Endothelial cell (in vitro differentiated cells): ENCODE results near the gene AGPAT3. TPM values are rescaled to one million over a fixed set of nuclear protein-coding genes. Genes with fewer than 3 reads are reported as not detected.
"Not testable (repeated sequence)": the region's sequence is repeated elsewhere in the genome, so short reads cannot be mapped to it uniquely, and the experiment has no call there.

Experiments
- DNase-seq: peaks from one replicate; pipeline ENCODE4 v3.0.0; 2021; ENCODE audit warnings: low spot score
- H3K27ac Mint-ChIP-seq: one replicate; pipeline ENCODE4 v1.8.0; 2021; ENCODE audit warnings: mixed read lengths, inconsistent platforms; ENCODE audit not compliant: unreplicated experiment
- H3K27me3 Mint-ChIP-seq: one replicate; pipeline ENCODE4 v1.8.0; 2021; ENCODE audit warnings: mild to moderate bottlenecking, moderate library complexity, mixed read lengths, inconsistent platforms; ENCODE audit not compliant: unreplicated experiment
- H3K36me3 Mint-ChIP-seq: one replicate; pipeline ENCODE4 v1.8.0; 2021; ENCODE audit warnings: mild to moderate bottlenecking, low read depth, mixed read lengths, inconsistent platforms; ENCODE audit not compliant: unreplicated experiment
- H3K4me1 Mint-ChIP-seq: one replicate; pipeline ENCODE4 v1.8.0; 2021; ENCODE audit warnings: mild to moderate bottlenecking, mixed read lengths, inconsistent platforms; ENCODE audit not compliant: unreplicated experiment
- H3K4me3 Mint-ChIP-seq: one replicate; pipeline ENCODE4 v1.8.0; 2021; ENCODE audit warnings: mild to moderate bottlenecking, mixed read lengths, inconsistent platforms; ENCODE audit not compliant: unreplicated experiment
- H3K9me3 Mint-ChIP-seq: one replicate; pipeline ENCODE4 v1.8.0; 2021; ENCODE audit warnings: mixed read lengths, inconsistent platforms; ENCODE audit not compliant: unreplicated experiment
- total RNA-seq: library from RNA; stranded (reverse); fragmentation: NEBNext Ultra II Directional; extraction: Animal tissue kit (Norgen Biotek cat#: 25700); gene quantifications from one replicate; pipeline ENCODE4 v1.2.1, GENCODE V29; 2021; ENCODE audit not compliant: unreplicated experiment
- TF ChIP-seq, protein P1 (sequence below): fragments of 200-600 bp; sonication (generic); IDR thresholded peaks from one replicate; pipeline ENCODE4 v1.5.0; 2021; ENCODE audit warnings: antibody characterized with exemption; ENCODE audit not compliant: unreplicated experiment

The AGPAT3 gene
- total RNA-seq, 1 donor from 2014 or later, result 22.6 TPM

DNA sequence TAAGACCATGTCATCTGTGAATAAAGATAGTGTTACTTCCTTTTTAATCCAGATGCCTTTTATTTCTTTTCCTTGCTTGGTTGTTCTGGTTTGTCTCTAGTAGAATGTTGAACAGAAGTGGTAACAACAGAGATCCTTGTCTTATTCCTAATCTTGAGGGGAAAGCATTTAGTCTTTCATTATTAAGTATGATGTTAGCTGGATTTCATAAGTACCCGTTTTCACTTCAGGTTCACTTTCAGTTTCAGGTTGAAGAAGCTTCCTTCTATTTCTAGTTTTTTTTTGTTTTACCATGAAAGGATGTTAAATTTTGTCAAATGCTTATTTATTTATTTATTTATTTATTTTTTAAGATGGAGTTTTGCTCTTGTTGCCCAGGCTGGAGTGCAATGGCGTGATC is 22.3 kb upstream of the AGPAT3 start:
- TF ChIP-seq, protein P1, sequence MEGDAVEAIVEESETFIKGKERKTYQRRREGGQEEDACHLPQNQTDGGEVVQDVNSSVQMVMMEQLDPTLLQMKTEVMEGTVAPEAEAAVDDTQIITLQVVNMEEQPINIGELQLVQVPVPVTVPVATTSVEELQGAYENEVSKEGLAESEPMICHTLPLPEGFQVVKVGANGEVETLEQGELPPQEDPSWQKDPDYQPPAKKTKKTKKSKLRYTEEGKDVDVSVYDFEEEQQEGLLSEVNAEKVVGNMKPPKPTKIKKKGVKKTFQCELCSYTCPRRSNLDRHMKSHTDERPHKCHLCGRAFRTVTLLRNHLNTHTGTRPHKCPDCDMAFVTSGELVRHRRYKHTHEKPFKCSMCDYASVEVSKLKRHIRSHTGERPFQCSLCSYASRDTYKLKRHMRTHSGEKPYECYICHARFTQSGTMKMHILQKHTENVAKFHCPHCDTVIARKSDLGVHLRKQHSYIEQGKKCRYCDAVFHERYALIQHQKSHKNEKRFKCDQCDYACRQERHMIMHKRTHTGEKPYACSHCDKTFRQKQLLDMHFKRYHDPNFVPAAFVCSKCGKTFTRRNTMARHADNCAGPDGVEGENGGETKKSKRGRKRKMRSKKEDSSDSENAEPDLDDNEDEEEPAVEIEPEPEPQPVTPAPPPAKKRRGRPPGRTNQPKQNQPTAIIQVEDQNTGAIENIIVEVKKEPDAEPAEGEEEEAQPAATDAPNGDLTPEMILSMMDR, result no peak
- no peaks in the 10 kb centered on the region for H3K4me1 Mint-ChIP-seq
- no peak for DNase-seq
- no peaks in the 10 kb centered on the region for H3K36me3 Mint-ChIP-seq
- no peak overlapping the region for H3K4me3 Mint-ChIP-seq
- no peaks in the 10 kb centered on the region for H3K27me3 Mint-ChIP-seq
- H3K27ac Mint-ChIP-seq, result no peak overlapping the region
- H3K9me3 Mint-ChIP-seq, result no peaks in the 10 kb centered on the region

DNA sequence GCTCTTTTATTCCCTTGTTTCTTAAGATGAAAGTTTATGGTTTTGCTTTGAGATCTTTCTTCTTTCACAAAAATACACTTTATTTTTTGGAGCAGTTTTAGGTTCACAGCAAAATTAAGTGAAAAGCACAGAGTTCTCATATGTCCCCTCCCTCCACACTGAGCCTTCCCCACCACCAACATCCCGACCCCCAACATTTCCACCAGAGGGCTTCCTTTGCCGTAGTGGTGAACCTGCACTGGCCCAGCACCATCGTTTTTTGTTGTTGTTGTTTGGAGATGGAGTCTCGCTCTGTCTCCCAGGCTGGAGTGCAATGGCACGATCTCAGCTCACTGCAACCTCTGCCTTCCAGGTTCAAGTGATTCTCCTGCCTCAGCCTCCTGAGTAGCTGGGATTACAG is 20.1 kb upstream of the AGPAT3 start:
- H3K27ac Mint-ChIP-seq, H3K27me3 Mint-ChIP-seq, DNase-seq, H3K4me1 Mint-ChIP-seq, H3K4me3 Mint-ChIP-seq, H3K9me3 Mint-ChIP-seq, H3K36me3 Mint-ChIP-seq: not testable (repeated sequence)

DNA sequence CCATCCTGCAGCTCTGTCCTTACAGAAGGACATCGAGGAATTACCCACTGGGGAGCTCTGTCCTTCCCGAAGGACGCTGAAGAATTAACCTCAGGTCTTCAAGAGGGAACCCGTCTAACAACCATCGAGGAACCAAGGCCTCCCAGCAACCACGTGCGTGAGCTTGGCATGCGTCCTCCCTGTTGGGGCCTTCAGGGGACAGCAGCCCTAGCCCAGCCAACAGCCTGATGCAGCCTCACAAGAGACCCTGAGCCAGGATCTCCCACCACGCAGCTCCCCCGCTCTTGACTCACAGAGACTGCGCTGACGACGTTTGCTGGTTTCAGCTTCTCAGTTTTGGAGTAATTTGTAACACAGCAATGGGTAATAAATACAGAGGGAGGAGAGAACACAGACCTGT is 19.6 kb upstream of the AGPAT3 start:
- H3K4me1 Mint-ChIP-seq, result no peaks in the 10 kb centered on the region
- H3K27ac Mint-ChIP-seq, result no peak overlapping the region
- H3K36me3 Mint-ChIP-seq, result no peaks in the 10 kb centered on the region
- DNase-seq, result no peak
- TF ChIP-seq, protein P1, result no peak
- no peak overlapping the region for H3K4me3 Mint-ChIP-seq
- no peaks in the 10 kb centered on the region for H3K27me3 Mint-ChIP-seq
- no peaks in the 10 kb centered on the region for H3K9me3 Mint-ChIP-seq

DNA sequence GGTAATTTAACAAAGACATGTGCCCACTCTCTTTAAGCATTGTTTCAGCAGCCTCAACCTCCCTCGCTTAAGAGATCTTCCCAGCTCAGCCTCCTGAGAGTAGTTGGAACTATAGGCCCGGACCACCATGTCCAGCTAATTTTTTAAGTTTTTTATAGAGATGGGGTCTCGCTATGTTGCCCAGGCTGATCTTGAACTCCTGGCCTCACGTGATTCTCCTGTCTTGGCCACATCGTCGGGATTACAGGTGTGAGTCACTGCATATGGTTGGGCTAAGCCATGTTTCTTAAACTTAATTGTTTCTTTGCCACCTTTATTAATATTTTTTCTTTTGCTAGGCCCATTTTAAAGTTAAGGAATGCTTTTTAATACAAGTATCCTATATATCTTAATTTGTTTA is 18.6 kb upstream of the AGPAT3 start:
- Mint-ChIP-seq H3K9me3 (no peaks in the 10 kb centered on the region), H3K4me1 (no peaks in the 10 kb centered on the region), H3K4me3 (no peak overlapping the region), H3K27me3 (no peaks in the 10 kb centered on the region), H3K27ac (no peak overlapping the region), H3K36me3 (no peaks in the 10 kb centered on the region)
- TF ChIP-seq, protein P1, result no peak
- DNase-seq, result no peak

DNA sequence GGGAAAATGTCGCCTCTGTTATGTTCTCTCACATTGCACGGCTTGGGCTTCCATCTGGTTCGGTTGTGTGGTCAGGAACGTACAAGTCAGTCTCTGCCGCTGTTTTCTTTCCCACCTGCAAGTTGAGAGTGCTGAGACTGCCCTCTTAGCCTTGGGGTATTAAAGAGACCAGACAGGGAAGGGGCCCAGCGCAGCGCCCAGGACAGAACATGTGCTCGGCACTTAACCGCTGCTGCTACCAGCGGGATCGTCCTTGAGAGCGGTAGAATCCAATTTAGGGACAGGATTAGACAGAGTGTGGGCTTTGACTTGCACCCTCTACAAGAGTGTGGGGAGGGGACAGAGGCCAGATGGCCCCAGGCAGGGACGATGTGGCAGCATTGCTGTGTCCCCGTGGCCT is 17.7 kb upstream of the AGPAT3 start:
- Mint-ChIP-seq H3K9me3 (no peaks in the 10 kb centered on the region), H3K4me1 (no peaks in the 10 kb centered on the region), H3K4me3 (no peak overlapping the region), H3K36me3 (no peaks in the 10 kb centered on the region), H3K27me3 (no peaks in the 10 kb centered on the region), H3K27ac (no peak overlapping the region)
- no peak for DNase-seq
- TF ChIP-seq, protein P1, result no peak

DNA sequence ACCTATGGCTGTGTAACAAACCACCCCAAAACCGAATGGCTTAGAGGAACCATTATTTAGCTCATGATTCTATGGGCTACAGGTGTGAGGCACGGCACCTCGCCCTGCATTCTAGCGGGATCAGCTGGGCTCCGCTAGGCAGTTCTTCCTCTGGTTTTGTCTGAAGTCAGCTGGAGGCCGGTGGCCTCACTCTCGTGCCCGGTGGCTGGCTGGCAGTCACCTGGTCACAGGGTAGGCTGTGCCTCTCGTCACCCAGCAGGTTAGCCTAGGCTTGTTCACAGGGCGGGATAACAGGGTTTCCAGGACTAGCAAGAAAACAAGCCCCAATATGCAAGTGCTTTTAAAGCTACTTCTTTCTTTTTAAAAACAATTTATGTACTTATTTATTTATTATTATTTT is 16.3 kb upstream of the AGPAT3 start:
- Mint-ChIP-seq H3K36me3 (no peaks in the 10 kb centered on the region), H3K4me1 (no peaks in the 10 kb centered on the region), H3K4me3 (no peak overlapping the region), H3K27me3 (no peaks in the 10 kb centered on the region), H3K27ac (no peak overlapping the region), H3K9me3 (no peaks in the 10 kb centered on the region)
- TF ChIP-seq, protein P1, result no peak
- DNase-seq, result no peak
